ENCODE measurements around the gene CPHXL2. TPM values are rescaled to one million over a fixed set of nuclear protein-coding genes. Genes with fewer than 3 reads are reported as not detected.

CPHXL2 gene
- total and polyA plus RNA-seq, 2 experiments from 2014 or later, result not detected

DNA sequence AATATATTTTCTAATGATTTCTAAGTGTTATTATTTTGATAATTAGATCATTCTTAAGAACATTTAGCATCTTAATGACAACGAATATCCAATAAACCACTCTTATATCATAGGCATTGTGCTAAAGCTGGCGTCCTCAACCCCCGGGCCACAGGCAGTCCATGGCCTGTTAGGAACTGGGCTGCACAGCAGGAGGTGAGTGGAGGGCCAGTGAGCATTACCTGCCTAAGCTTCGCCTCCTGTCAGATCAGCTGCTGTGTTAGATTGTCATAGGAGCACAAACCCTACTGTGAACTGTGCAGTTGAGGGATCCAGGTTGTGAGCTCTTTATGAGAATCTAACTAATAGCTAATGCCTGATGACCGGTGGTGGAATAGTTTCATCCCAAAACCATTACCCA, 20.8 kb upstream of the CPHXL2 start:
- ATAC-seq (no peak), DNase-seq (ENCODE audit: low spot score) (no peak)
- no peak overlapping the region for H2AFZ ChIP-seq
- H3K9me2 ChIP-seq (ENCODE audit: insufficient read depth), result no peaks in the 10 kb centered on the region
- H3K79me2 ChIP-seq (replicated peaks; ENCODE audit: insufficient read depth), result no peaks in the 10 kb centered on the region
- no peak overlapping the region for H3K4me2 ChIP-seq
- peaks cover 54% of the 10 kb centered on the region for H3K9me3 Mint-ChIP-seq
- H3F3A ChIP-seq (replicated peaks; ENCODE audit: low read depth), result no peaks in the 10 kb centered on the region
- H3K4me3 Mint-ChIP-seq, result no peak overlapping the region
- no peak overlapping the region for H3K27ac Mint-ChIP-seq
- no peak overlapping the region for H3K4me3 ChIP-seq
- TF ChIP-seq REST (IDR thresholded peaks at IDR 0.05; ENCODE audit: unreplicated experiment) (no peak), EZH2phosphoT487 (IDR thresholded peaks at IDR 0.05; ENCODE audit: unreplicated experiment) (no peak), POLR2AphosphoS5 (IDR thresholded peaks at IDR 0.05; ENCODE audit: low read depth) (no peak), CREB1 (CRISPR knock-in tag; IDR thresholded peaks at IDR 0.05; ENCODE audit: low read depth) (no peak), EZH2 (IDR thresholded peaks at IDR 0.05; ENCODE audit: low read depth, unreplicated experiment) (no peak), ZNF114 (CRISPR knock-in tag; IDR thresholded peaks at IDR 0.05) (no peak), STAT1 (IDR thresholded peaks at IDR 0.05; ENCODE audit: unreplicated experiment) (no peak), ZNF331 (CRISPR knock-in tag; IDR thresholded peaks at IDR 0.05; ENCODE audit: low read depth) (no peak), JUNB (IDR thresholded peaks at IDR 0.05; ENCODE audit: unreplicated experiment) (no peak), NANOG (IDR thresholded peaks at IDR 0.05; ENCODE audit: borderline replicate concordance) (no peak)
- TF ChIP-seq, protein P1, sequence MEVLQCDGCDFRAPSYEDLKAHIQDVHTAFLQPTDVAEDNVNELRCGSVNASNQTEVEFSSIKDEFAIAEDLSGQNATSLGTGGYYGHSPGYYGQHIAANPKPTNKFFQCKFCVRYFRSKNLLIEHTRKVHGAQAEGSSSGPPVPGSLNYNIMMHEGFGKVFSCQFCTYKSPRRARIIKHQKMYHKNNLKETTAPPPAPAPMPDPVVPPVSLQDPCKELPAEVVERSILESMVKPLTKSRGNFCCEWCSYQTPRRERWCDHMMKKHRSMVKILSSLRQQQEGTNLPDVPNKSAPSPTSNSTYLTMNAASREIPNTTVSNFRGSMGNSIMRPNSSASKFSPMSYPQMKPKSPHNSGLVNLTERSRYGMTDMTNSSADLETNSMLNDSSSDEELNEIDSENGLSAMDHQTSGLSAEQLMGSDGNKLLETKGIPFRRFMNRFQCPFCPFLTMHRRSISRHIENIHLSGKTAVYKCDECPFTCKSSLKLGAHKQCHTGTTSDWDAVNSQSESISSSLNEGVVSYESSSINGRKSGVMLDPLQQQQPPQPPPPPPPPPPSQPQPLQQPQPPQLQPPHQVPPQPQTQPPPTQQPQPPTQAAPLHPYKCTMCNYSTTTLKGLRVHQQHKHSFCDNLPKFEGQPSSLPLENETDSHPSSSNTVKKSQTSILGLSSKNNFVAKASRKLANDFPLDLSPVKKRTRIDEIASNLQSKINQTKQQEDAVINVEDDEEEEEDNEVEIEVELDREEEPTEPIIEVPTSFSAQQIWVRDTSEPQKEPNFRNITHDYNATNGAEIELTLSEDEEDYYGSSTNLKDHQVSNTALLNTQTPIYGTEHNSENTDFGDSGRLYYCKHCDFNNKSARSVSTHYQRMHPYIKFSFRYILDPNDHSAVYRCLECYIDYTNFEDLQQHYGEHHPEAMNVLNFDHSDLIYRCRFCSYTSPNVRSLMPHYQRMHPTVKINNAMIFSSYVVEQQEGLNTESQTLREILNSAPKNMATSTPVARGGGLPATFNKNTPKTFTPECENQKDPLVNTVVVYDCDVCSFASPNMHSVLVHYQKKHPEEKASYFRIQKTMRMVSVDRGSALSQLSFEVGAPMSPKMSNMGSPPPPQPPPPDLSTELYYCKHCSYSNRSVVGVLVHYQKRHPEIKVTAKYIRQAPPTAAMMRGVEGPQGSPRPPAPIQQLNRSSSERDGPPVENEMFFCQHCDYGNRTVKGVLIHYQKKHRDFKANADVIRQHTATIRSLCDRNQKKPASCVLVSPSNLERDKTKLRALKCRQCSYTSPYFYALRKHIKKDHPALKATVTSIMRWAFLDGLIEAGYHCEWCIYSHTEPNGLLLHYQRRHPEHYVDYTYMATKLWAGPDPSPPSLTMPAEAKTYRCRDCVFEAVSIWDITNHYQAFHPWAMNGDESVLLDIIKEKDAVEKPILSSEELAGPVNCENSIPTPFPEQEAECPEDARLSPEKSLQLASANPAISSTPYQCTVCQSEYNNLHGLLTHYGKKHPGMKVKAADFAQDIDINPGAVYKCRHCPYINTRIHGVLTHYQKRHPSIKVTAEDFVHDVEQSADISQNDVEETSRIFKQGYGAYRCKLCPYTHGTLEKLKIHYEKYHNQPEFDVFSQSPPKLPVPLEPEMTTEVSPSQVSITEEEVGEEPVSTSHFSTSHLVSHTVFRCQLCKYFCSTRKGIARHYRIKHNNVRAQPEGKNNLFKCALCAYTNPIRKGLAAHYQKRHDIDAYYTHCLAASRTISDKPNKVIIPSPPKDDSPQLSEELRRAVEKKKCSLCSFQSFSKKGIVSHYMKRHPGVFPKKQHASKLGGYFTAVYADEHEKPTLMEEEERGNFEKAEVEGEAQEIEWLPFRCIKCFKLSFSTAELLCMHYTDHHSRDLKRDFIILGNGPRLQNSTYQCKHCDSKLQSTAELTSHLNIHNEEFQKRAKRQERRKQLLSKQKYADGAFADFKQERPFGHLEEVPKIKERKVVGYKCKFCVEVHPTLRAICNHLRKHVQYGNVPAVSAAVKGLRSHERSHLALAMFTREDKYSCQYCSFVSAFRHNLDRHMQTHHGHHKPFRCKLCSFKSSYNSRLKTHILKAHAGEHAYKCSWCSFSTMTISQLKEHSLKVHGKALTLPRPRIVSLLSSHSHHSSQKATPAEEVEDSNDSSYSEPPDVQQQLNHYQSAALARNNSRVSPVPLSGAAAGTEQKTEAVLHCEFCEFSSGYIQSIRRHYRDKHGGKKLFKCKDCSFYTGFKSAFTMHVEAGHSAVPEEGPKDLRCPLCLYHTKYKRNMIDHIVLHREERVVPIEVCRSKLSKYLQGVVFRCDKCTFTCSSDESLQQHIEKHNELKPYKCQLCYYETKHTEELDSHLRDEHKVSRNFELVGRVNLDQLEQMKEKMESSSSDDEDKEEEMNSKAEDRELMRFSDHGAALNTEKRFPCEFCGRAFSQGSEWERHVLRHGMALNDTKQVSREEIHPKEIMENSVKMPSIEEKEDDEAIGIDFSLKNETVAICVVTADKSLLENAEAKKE (CRISPR knock-in tag; IDR thresholded peaks at IDR 0.05), result no peak
- TF ChIP-seq, protein P2, sequence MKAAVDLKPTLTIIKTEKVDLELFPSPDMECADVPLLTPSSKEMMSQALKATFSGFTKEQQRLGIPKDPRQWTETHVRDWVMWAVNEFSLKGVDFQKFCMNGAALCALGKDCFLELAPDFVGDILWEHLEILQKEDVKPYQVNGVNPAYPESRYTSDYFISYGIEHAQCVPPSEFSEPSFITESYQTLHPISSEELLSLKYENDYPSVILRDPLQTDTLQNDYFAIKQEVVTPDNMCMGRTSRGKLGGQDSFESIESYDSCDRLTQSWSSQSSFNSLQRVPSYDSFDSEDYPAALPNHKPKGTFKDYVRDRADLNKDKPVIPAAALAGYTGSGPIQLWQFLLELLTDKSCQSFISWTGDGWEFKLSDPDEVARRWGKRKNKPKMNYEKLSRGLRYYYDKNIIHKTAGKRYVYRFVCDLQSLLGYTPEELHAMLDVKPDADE (IDR thresholded peaks at IDR 0.05), result no peak
- TF ChIP-seq, protein P3, sequence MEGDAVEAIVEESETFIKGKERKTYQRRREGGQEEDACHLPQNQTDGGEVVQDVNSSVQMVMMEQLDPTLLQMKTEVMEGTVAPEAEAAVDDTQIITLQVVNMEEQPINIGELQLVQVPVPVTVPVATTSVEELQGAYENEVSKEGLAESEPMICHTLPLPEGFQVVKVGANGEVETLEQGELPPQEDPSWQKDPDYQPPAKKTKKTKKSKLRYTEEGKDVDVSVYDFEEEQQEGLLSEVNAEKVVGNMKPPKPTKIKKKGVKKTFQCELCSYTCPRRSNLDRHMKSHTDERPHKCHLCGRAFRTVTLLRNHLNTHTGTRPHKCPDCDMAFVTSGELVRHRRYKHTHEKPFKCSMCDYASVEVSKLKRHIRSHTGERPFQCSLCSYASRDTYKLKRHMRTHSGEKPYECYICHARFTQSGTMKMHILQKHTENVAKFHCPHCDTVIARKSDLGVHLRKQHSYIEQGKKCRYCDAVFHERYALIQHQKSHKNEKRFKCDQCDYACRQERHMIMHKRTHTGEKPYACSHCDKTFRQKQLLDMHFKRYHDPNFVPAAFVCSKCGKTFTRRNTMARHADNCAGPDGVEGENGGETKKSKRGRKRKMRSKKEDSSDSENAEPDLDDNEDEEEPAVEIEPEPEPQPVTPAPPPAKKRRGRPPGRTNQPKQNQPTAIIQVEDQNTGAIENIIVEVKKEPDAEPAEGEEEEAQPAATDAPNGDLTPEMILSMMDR (conservative IDR thresholded peaks at IDR 0.05; ENCODE audit: low read depth in 2 of 2), result no peak
- no peaks in the 10 kb centered on the region for H3K36me3 ChIP-seq (ENCODE audit: insufficient read depth)
- H3K27me3 Mint-ChIP-seq (ENCODE audit: insufficient read depth, low read depth, poor library complexity), result peaks cover 2% of the 10 kb centered on the region
- H3K4me1 Mint-ChIP-seq, result no peaks in the 10 kb centered on the region
- no peaks in the 10 kb centered on the region for H3K27me3 ChIP-seq (ENCODE audit: insufficient read depth)
- H3K4me1 ChIP-seq (ENCODE audit: insufficient read depth), result peaks cover 5% of the 10 kb centered on the region; the same call in 1 of the 2 replicates
- H3K27ac ChIP-seq (ENCODE audit: low read depth), result no peak overlapping the region
- no peaks in the 10 kb centered on the region for H4K20me1 ChIP-seq (replicated peaks; ENCODE audit: insufficient read depth)
- H3K36me3 Mint-ChIP-seq (ENCODE audit: low read depth), result peaks cover 3% of the 10 kb centered on the region; the same call in 1 of the 3 replicates

All from GM23338 (cell line).